ENCODE data around the gene VANGL1.
"Not testable (repeated sequence)": the region's sequence is repeated elsewhere in the genome, so short reads cannot be mapped to it uniquely, and the experiment has no call there.

Gene VANGL1

GRCh38 chr1:115641762-115642167 is at the start of gene VANGL1:
VANGL1 (plus strand) TSS chr1:115641970; CDS start chr1:115651414, 9,444 bp downstream.
- no peak for DNase-seq

- DNase-seq = no peak
Measured at GRCh38 chr1:115592264-115592663, 49.5 kb upstream of the VANGL1 start.

GRCh38 chr1:115593365-115594259 is 48.2 kb upstream of the VANGL1 start:
- DNase-seq = no peak

- no peak for DNase-seq
Measured at GRCh38 chr1:115594600-115594999, 47.2 kb upstream of the VANGL1 start.

- peak; percentile 77 for DNase-seq
Measured at GRCh38 chr1:115595279-115596079, 46.3 kb upstream of the VANGL1 start.

GRCh38 chr1:115596080-115596780 is 45.5 kb upstream of the VANGL1 start:
- DNase-seq = no peak

- DNase-seq = no peak
Measured at GRCh38 chr1:115604508-115604907, 37.3 kb upstream of the VANGL1 start.

GRCh38 chr1:115606305-115606704 is 35.5 kb upstream of the VANGL1 start:
- DNase-seq = no peak

GRCh38 chr1:115609021-115609420 is 32.7 kb upstream of the VANGL1 start:
- DNase-seq = no peak

- DNase-seq = no peak
Measured at GRCh38 chr1:115613767-115614166, 28.0 kb upstream of the VANGL1 start.

GRCh38 chr1:115620453-115620852 is 21.3 kb upstream of the VANGL1 start:
- DNase-seq = no peak

GRCh38 chr1:115620950-115621349 is 20.8 kb upstream of the VANGL1 start:
- no peak for DNase-seq

- no peak for DNase-seq
Measured at GRCh38 chr1:115624859-115625258, 16.9 kb upstream of the VANGL1 start.

GRCh38 chr1:115630342-115630741 is 11.4 kb upstream of the VANGL1 start:
- no peak for DNase-seq

GRCh38 chr1:115632251-115633026 is 9.3 kb upstream of the VANGL1 start:
- DNase-seq = no peak

- DNase-seq = not testable (repeated sequence)
Measured at GRCh38 chr1:115633606-115634005, 8.2 kb upstream of the VANGL1 start.

GRCh38 chr1:115637247-115637646 is 4.5 kb upstream of the VANGL1 start:
- not testable (repeated sequence) for DNase-seq

GRCh38 chr1:115640384-115640783 is 1.4 kb upstream of the VANGL1 start:
- no peak for DNase-seq

GRCh38 chr1:115642168-115643072 is 650 bp downstream of the VANGL1 start:
- no peak for DNase-seq

GRCh38 chr1:115643225-115643624 is 1.5 kb downstream of the VANGL1 start:
- no peak for DNase-seq

GRCh38 chr1:115643666-115644065 is 1.9 kb downstream of the VANGL1 start:
- no peak for DNase-seq
